OCI-LY3 (cell line): ENCODE results near the gene ERCC8.

Experiments used
- CTCF ChIP-seq: fragments of 200-600, 300-600 bp; sonication (generic); IDR thresholded peaks from 2 replicates; pipeline ENCODE4 v1.5.1; 2014; ENCODE audit warnings: antibody characterized with exemption, low read length, low read depth
- EZH2phosphoT487 ChIP-seq: fragments of 200-600 bp; shearing (Covaris generic); IDR thresholded peaks from 2 replicates; pipeline ENCODE4 v1.6.1; 2018; ENCODE audit warnings: antibody characterized with exemption, mixed run types, low read depth

DNA sequence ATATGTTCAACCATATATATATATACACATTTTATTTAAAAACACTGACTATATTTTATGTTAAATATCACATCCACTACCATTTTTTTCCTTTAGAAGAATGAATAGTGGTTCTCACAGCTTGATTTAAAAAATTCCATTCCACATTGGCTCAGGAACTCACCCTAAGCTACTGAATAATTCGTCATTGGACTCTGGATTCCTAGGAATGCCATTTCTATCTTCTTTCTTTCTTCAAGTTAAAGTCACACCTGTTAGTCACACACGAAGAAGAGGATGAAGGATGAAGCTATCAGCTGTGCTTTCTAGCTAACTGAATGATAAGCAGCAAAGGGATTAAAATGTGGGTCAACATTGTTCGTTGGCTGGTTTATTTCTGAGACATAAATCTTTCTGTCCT, 108.7 kb downstream of the ERCC8 start:
- TF ChIP-seq CTCF: no peak
- TF ChIP-seq EZH2phosphoT487: no peak
